Measurements from ENCODE around the gene DKC1. TPM values are rescaled to one million over a fixed set of nuclear protein-coding genes. Genes with fewer than 3 reads are reported as not detected.

DKC1 gene
- total and polyA plus RNA-seq, 2 experiments from 2014 or later = 120 to 165 TPM

DNA sequence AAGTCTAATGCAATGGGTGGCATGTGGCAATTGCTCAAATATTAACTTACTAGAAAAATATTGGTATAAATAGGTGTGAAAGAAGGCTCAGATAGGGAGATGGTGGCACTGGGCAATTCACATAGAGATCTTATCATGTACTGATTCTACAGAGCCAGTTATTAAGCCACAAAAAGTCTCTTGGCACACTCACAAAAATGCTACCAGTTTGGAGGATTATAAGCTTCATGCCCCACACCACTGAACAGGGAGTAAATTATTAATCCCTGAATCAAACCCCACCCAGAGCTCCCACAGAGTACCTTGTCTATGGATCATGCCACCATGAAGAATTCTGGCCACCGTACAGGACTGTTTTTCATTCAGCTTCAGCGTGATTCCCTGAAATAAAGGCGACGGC lies 28.8 kb downstream of the DKC1 start:
- no peaks in the 10 kb centered on the region for H3K27me3 Mint-ChIP-seq (ENCODE audit: insufficient read depth, low read depth, poor library complexity)
- H3K27me3 ChIP-seq (ENCODE audit: insufficient read depth) = no peaks in the 10 kb centered on the region
- no peaks in the 10 kb centered on the region for H3K79me2 ChIP-seq (replicated peaks; ENCODE audit: insufficient read depth)
- H3K4me2 ChIP-seq = no peak overlapping the region
- no peaks in the 10 kb centered on the region for H3K9me3 Mint-ChIP-seq
- no peak overlapping the region for H3K4me3 Mint-ChIP-seq
- DNase-seq (ENCODE audit: low spot score) = no peak
- H3K9me2 ChIP-seq (ENCODE audit: insufficient read depth) = no peaks in the 10 kb centered on the region
- ATAC-seq = no peak
- no peak overlapping the region for H2AFZ ChIP-seq
- no peaks in the 10 kb centered on the region for H4K20me1 ChIP-seq (replicated peaks; ENCODE audit: insufficient read depth)
- no peak overlapping the region for H3K27ac ChIP-seq (ENCODE audit: low read depth)
- H3F3A ChIP-seq (replicated peaks; ENCODE audit: low read depth) = no peaks in the 10 kb centered on the region
- no peak overlapping the region for H3K4me3 ChIP-seq
- no peaks in the 10 kb centered on the region; the same call in 2 of the 3 replicates for H3K36me3 Mint-ChIP-seq (ENCODE audit: low read depth)
- H3K4me1 ChIP-seq (ENCODE audit: insufficient read depth) = no peaks in the 10 kb centered on the region; the same call in 1 of the 2 replicates
- TF ChIP-seq ZNF114 (CRISPR knock-in tag; IDR thresholded peaks at IDR 0.05) = no peak
- TF ChIP-seq POLR2AphosphoS5 (IDR thresholded peaks at IDR 0.05; ENCODE audit: low read depth) = no peak
- TF ChIP-seq EZH2 (IDR thresholded peaks at IDR 0.05; ENCODE audit: low read depth, unreplicated experiment) = no peak
- TF ChIP-seq EZH2phosphoT487 (IDR thresholded peaks at IDR 0.05; ENCODE audit: unreplicated experiment) = no peak
- TF ChIP-seq, protein P1, sequence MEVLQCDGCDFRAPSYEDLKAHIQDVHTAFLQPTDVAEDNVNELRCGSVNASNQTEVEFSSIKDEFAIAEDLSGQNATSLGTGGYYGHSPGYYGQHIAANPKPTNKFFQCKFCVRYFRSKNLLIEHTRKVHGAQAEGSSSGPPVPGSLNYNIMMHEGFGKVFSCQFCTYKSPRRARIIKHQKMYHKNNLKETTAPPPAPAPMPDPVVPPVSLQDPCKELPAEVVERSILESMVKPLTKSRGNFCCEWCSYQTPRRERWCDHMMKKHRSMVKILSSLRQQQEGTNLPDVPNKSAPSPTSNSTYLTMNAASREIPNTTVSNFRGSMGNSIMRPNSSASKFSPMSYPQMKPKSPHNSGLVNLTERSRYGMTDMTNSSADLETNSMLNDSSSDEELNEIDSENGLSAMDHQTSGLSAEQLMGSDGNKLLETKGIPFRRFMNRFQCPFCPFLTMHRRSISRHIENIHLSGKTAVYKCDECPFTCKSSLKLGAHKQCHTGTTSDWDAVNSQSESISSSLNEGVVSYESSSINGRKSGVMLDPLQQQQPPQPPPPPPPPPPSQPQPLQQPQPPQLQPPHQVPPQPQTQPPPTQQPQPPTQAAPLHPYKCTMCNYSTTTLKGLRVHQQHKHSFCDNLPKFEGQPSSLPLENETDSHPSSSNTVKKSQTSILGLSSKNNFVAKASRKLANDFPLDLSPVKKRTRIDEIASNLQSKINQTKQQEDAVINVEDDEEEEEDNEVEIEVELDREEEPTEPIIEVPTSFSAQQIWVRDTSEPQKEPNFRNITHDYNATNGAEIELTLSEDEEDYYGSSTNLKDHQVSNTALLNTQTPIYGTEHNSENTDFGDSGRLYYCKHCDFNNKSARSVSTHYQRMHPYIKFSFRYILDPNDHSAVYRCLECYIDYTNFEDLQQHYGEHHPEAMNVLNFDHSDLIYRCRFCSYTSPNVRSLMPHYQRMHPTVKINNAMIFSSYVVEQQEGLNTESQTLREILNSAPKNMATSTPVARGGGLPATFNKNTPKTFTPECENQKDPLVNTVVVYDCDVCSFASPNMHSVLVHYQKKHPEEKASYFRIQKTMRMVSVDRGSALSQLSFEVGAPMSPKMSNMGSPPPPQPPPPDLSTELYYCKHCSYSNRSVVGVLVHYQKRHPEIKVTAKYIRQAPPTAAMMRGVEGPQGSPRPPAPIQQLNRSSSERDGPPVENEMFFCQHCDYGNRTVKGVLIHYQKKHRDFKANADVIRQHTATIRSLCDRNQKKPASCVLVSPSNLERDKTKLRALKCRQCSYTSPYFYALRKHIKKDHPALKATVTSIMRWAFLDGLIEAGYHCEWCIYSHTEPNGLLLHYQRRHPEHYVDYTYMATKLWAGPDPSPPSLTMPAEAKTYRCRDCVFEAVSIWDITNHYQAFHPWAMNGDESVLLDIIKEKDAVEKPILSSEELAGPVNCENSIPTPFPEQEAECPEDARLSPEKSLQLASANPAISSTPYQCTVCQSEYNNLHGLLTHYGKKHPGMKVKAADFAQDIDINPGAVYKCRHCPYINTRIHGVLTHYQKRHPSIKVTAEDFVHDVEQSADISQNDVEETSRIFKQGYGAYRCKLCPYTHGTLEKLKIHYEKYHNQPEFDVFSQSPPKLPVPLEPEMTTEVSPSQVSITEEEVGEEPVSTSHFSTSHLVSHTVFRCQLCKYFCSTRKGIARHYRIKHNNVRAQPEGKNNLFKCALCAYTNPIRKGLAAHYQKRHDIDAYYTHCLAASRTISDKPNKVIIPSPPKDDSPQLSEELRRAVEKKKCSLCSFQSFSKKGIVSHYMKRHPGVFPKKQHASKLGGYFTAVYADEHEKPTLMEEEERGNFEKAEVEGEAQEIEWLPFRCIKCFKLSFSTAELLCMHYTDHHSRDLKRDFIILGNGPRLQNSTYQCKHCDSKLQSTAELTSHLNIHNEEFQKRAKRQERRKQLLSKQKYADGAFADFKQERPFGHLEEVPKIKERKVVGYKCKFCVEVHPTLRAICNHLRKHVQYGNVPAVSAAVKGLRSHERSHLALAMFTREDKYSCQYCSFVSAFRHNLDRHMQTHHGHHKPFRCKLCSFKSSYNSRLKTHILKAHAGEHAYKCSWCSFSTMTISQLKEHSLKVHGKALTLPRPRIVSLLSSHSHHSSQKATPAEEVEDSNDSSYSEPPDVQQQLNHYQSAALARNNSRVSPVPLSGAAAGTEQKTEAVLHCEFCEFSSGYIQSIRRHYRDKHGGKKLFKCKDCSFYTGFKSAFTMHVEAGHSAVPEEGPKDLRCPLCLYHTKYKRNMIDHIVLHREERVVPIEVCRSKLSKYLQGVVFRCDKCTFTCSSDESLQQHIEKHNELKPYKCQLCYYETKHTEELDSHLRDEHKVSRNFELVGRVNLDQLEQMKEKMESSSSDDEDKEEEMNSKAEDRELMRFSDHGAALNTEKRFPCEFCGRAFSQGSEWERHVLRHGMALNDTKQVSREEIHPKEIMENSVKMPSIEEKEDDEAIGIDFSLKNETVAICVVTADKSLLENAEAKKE (CRISPR knock-in tag; IDR thresholded peaks at IDR 0.05) = no peak
- no peak for TF ChIP-seq REST (IDR thresholded peaks at IDR 0.05; ENCODE audit: unreplicated experiment)
- no peak for TF ChIP-seq NANOG (IDR thresholded peaks at IDR 0.05; ENCODE audit: borderline replicate concordance)
- no peak for TF ChIP-seq JUNB (IDR thresholded peaks at IDR 0.05; ENCODE audit: unreplicated experiment)
- no peak for TF ChIP-seq ZNF331 (CRISPR knock-in tag; IDR thresholded peaks at IDR 0.05; ENCODE audit: low read depth)
- TF ChIP-seq, protein P2, sequence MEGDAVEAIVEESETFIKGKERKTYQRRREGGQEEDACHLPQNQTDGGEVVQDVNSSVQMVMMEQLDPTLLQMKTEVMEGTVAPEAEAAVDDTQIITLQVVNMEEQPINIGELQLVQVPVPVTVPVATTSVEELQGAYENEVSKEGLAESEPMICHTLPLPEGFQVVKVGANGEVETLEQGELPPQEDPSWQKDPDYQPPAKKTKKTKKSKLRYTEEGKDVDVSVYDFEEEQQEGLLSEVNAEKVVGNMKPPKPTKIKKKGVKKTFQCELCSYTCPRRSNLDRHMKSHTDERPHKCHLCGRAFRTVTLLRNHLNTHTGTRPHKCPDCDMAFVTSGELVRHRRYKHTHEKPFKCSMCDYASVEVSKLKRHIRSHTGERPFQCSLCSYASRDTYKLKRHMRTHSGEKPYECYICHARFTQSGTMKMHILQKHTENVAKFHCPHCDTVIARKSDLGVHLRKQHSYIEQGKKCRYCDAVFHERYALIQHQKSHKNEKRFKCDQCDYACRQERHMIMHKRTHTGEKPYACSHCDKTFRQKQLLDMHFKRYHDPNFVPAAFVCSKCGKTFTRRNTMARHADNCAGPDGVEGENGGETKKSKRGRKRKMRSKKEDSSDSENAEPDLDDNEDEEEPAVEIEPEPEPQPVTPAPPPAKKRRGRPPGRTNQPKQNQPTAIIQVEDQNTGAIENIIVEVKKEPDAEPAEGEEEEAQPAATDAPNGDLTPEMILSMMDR (conservative IDR thresholded peaks at IDR 0.05; ENCODE audit: low read depth in 2 of 2) = no peak
- no peak for TF ChIP-seq STAT1 (IDR thresholded peaks at IDR 0.05; ENCODE audit: unreplicated experiment)
- TF ChIP-seq, protein P3, sequence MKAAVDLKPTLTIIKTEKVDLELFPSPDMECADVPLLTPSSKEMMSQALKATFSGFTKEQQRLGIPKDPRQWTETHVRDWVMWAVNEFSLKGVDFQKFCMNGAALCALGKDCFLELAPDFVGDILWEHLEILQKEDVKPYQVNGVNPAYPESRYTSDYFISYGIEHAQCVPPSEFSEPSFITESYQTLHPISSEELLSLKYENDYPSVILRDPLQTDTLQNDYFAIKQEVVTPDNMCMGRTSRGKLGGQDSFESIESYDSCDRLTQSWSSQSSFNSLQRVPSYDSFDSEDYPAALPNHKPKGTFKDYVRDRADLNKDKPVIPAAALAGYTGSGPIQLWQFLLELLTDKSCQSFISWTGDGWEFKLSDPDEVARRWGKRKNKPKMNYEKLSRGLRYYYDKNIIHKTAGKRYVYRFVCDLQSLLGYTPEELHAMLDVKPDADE (IDR thresholded peaks at IDR 0.05) = no peak
- TF ChIP-seq CREB1 (CRISPR knock-in tag; IDR thresholded peaks at IDR 0.05; ENCODE audit: low read depth) = no peak
- no peaks in the 10 kb centered on the region for H3K36me3 ChIP-seq (ENCODE audit: insufficient read depth)
- H3K4me1 Mint-ChIP-seq = peaks cover 11% of the 10 kb centered on the region
- no peak overlapping the region for H3K27ac Mint-ChIP-seq

Data from GM23338 (cell line).